ENCODE data around the gene CITED2. TPM values are rescaled to one million over a fixed set of nuclear protein-coding genes. Genes with fewer than 3 reads are reported as not detected.

Gene CITED2
- total RNA-seq, 1 donor from 2014 or later = 42.6 TPM

DNA sequence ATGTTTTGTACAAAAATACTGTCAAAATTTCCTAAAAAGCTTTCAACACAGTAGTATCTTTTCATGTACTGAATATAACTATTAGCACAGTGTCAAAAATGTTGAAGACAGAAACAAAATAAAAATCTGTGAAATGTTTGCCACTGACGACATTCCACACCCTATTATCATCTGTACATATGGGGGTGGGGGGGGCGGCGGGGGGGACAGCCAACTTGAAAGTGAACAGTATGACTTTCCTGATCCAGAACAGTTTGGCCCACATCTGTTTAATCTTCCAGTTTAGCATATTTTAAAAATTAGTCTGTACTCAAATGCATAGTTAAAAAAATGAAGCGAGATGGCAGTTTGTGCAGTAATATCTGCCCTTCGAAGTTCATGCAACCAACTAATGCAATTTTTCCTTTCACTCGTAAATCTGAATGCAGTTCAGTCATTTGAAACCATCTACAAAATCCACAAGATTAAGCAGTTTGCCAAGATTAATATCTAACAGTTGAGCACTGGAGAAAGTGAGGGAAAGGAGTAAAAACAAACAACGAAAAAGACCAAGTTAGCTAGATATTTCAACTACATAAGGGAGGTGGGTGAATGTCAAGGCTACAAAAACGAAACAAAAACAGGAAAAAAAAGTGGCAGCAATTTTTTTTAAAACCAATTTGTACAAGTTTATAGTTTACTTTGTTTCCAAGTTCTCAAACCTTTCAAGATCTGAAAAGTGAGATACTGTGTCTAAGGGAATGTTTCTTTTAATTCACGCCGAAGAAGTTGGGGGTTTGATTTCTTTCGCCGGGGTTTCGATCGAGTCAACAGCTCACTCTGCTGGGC lies 1.9 kb downstream of the CITED2 start:
- peaks cover 58% of the 10 kb centered on the region for H3K4me1 Mint-ChIP-seq (ENCODE audit: low read depth)
- no peak for DNase-seq (ENCODE audit: low spot score, unreplicated experiment)
- H3K36me3 Mint-ChIP-seq (ENCODE audit: insufficient read depth) = peaks cover 7% of the 10 kb centered on the region
- H3K9me3 Mint-ChIP-seq (ENCODE audit: low read depth) = peaks cover 4% of the 10 kb centered on the region
- no peaks in the 10 kb centered on the region for H3K27me3 Mint-ChIP-seq
- TF ChIP-seq, protein P1, sequence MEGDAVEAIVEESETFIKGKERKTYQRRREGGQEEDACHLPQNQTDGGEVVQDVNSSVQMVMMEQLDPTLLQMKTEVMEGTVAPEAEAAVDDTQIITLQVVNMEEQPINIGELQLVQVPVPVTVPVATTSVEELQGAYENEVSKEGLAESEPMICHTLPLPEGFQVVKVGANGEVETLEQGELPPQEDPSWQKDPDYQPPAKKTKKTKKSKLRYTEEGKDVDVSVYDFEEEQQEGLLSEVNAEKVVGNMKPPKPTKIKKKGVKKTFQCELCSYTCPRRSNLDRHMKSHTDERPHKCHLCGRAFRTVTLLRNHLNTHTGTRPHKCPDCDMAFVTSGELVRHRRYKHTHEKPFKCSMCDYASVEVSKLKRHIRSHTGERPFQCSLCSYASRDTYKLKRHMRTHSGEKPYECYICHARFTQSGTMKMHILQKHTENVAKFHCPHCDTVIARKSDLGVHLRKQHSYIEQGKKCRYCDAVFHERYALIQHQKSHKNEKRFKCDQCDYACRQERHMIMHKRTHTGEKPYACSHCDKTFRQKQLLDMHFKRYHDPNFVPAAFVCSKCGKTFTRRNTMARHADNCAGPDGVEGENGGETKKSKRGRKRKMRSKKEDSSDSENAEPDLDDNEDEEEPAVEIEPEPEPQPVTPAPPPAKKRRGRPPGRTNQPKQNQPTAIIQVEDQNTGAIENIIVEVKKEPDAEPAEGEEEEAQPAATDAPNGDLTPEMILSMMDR (IDR thresholded peaks at IDR 0.05; ENCODE audit: unreplicated experiment) = no peak
- peak overlapping the region; percentile 98 for H3K4me3 Mint-ChIP-seq (ENCODE audit: low read depth)
- H3K27ac Mint-ChIP-seq = peak overlapping the region; percentile 81

DNA sequence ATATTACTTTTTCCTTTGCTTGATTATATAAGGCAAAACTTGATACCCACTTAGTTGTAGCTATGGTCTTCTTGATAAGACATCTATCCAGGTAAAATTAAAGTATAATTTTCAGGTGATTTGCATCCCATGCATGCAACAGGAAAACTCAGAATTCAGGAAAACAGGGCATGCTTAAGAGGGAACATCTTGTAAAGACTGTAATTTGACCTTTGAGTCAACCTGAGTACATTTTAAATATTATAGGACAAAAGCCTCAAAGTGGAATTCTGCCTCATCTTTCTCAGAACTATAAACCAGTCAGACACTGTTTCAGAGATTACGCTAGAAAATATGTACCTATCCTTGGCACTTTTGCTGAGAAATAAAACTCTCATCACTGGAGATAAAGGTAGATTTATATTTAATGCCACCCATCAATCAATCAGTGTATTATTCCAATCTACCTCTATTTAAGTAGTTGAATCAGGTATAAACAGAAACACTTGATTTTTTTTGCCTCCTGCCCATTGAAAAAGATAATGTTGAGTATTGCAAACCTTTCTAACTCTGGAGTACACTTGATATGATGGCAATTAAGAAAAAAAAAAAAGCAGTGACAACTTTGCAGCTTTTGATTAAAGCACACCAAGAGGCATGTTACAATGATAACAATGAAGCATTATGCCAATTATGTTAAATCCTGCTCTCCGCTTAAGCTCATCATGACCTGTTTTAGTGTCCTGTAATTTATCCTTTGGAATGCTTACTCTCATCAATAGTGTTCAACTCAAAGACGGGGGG lies 2.8 kb downstream of the CITED2 start:
- no peak overlapping the region for H3K27ac Mint-ChIP-seq
- H3K36me3 Mint-ChIP-seq (ENCODE audit: insufficient read depth) = peaks cover 7% of the 10 kb centered on the region
- TF ChIP-seq, protein P1 (IDR thresholded peaks at IDR 0.05; ENCODE audit: unreplicated experiment) = no peak
- no peaks in the 10 kb centered on the region for H3K27me3 Mint-ChIP-seq
- no peak for DNase-seq (ENCODE audit: low spot score, unreplicated experiment)
- H3K4me3 Mint-ChIP-seq (ENCODE audit: low read depth) = peak overlapping the region; percentile 98
- no peaks in the 10 kb centered on the region for H3K9me3 Mint-ChIP-seq (ENCODE audit: low read depth)
- H3K4me1 Mint-ChIP-seq (ENCODE audit: low read depth) = peaks cover 53% of the 10 kb centered on the region

DNA sequence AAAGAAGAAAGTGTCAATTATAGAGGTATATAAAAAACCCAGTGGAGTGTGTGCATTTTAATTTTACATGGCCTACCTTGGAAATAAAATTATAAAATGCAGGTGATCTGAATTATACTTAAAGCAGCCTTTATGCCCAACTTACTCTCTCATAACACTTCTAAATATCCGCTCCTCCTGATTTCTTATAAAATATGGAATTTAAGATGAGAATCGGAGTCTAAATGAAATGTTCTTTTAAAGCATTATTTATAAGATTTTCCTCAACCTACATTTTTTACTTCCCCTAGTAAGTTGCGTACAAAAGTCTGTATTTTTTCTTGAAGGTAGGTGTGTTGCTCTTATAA lies 3.5 kb downstream of the CITED2 start:
- no peak overlapping the region for H3K27ac Mint-ChIP-seq
- H3K4me1 Mint-ChIP-seq (ENCODE audit: low read depth) = peaks cover 46% of the 10 kb centered on the region
- H3K9me3 Mint-ChIP-seq (ENCODE audit: low read depth) = no peaks in the 10 kb centered on the region
- DNase-seq (ENCODE audit: low spot score, unreplicated experiment) = no peak
- H3K27me3 Mint-ChIP-seq = no peaks in the 10 kb centered on the region
- TF ChIP-seq, protein P1 (IDR thresholded peaks at IDR 0.05; ENCODE audit: unreplicated experiment) = no peak
- peak overlapping the region; percentile 98 for H3K4me3 Mint-ChIP-seq (ENCODE audit: low read depth)
- peaks cover 7% of the 10 kb centered on the region for H3K36me3 Mint-ChIP-seq (ENCODE audit: insufficient read depth)

DNA sequence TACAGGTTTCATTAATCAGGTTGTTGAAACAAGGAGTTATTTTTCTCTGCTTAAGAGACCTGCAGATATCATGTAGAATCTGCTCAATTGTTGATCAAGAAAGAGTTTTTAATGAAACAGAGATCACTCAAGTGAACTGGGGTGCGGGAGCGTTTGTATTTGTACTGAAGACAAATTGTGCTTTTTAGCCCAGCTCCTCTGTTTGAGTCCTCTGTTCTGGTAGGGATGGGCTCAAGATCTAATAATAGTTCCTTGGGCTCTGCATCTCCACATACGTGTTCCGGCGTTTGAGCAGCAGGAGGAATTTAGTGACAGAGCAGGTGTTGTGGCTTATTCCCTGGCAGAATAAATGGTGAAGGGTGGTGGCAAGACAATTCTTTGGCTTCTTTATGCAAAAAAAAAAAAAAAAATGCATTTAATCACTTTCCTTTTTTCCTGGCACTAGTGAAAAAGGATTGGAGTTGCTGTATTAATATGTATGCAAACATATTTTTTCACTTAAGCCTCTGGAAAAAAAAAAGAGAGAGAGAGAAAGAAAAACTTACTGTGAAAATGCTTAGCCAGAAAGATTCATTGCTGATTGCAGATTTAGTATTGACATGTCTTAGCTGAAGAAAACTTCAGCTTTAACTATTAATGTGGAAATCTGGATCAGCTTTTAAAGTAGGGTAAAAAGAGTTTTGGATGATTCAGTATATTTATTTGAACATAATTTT lies 4.0 kb downstream of the CITED2 start:
- Mint-ChIP-seq H3K4me3 (ENCODE audit: low read depth) (peak overlapping the region; percentile 28), H3K27me3 (no peaks in the 10 kb centered on the region), H3K36me3 (ENCODE audit: insufficient read depth) (peaks cover 7% of the 10 kb centered on the region), H3K9me3 (ENCODE audit: low read depth) (no peaks in the 10 kb centered on the region), H3K27ac (peak overlapping the region; percentile 14), H3K4me1 (ENCODE audit: low read depth) (peaks cover 42% of the 10 kb centered on the region)
- TF ChIP-seq, protein P1 (IDR thresholded peaks at IDR 0.05; ENCODE audit: unreplicated experiment) = no peak
- no peak for DNase-seq (ENCODE audit: low spot score, unreplicated experiment)
